Measurements from ENCODE around the gene TMEM131L. TPM values are rescaled to one million over a fixed set of nuclear protein-coding genes. Genes with fewer than 3 reads are reported as not detected.

Gene TMEM131L
- total RNA-seq, 1 experiment from 2014 or later, result 19.7 TPM

DNA sequence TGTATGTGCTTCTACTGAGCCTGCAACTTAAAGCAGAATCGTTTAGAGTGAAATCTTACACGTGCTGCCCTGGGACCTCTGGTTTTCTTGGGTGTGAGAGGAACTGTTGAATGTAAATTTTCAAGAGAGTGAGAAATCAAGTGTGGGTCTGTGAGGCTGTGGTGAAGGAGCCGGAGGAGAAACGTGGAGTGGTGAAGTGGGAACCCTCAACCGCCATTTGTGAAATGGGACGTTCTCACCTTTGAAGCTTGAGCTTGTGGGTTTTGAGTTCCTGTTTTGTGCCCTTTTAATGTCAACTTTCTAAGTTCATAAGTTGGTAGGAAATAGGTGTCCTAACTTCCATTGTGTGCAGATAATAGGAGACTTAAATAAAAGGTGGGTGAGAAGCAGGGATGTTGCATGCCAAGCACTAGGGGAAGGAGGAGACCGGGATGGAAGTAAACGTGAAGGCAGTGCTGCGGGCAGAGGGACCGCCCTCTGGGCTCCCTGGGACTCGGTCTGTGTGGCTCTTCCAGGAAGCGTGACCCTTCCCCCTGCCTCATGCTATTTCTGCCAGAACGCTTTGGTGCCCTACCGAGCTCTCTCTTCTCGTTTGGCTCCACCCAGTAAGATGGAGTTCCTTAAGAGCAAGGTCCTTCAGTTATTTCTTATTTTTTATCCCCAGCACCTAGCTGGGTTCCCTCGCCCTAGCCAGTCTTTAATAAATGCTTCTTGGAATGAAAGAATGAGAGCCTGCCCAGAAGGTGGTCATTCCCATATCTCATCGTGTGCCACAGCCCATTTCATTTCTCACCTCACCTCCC, 56.0 kb downstream of the TMEM131L start:
- ATAC-seq (no peak), DNase-seq (ENCODE audit: low read depth, low spot score) (no peak)
- intact Hi-C loops (cut with micrococcal nuclease), result no loop called here
- Histone ChIP-seq H4K20me1 (ENCODE audit: insufficient read depth) (no peaks in the 10 kb centered on the region), H3K9me2 (ENCODE audit: insufficient read depth) (no peaks in the 10 kb centered on the region), H3K36me3 (ENCODE audit: control insufficient read depth in 1 of 2, insufficient read depth in 2 of 2, low read length in 2 of 2) (no peaks in the 10 kb centered on the region), H3K27me3 (ENCODE audit: insufficient read depth, low read length) (no peaks in the 10 kb centered on the region), H3K4me3 (replicated peaks in 1 of 2; ENCODE audit: low read depth in 1 of 2, low read length in 2 of 2) (no peak overlapping the region), H3K9me3 (ENCODE audit: control insufficient read depth in 1 of 2, insufficient read depth in 1 of 2, low read depth in 1 of 2, low read length in 2 of 2) (no peaks in the 10 kb centered on the region), H3K79me2 (ENCODE audit: insufficient read depth, low read length) (peaks cover 8% of the 10 kb centered on the region; the same call in 1 of the 2 replicates), H3K4me2 (ENCODE audit: low read length) (no peak overlapping the region), H3K4me1 (ENCODE audit: control insufficient read depth in 1 of 2, insufficient read depth in 2 of 2, low read length in 2 of 2) (peaks cover 0 to 3% of the 10 kb centered on the region in 2 experiments; a peak in 1 of 4 replicates), H3K9ac (ENCODE audit: low read length) (no peak overlapping the region), H3K27ac (ENCODE audit: low read depth, low read length) (no peak overlapping the region), H2AFZ (ENCODE audit: low read depth, low read length, poor library complexity, severe bottlenecking) (no peak overlapping the region)
- BruUV-seq (replicated peaks), result no TSS peak
- CTCF ChIA-PET, result no interaction called here
- TF ChIP-seq FOSL1 (IDR thresholded peaks at IDR 0.05; ENCODE audit: low read depth) (no peak), ZNF274 (IDR thresholded peaks at IDR 0.05; ENCODE audit: low read depth, low read length) (no peak), CTCF (IDR thresholded peaks at IDR 0.05 in 2 of 3, conservative IDR thresholded peaks at IDR 0.05 in 1 of 3; ENCODE audit: borderline replicate concordance in 1 of 3, insufficient read depth in 1 of 3, low read depth in 2 of 3, low read length in 2 of 3) (no peak), SRF (IDR thresholded peaks at IDR 0.05; ENCODE audit: low read depth) (no peak), SP1 (IDR thresholded peaks at IDR 0.05; ENCODE audit: low read depth) (no peak), ELF1 (IDR thresholded peaks at IDR 0.05; ENCODE audit: borderline replicate concordance, low read depth) (no peak), RAD21 (IDR thresholded peaks at IDR 0.05; ENCODE audit: low read depth) (no peak), EZH2phosphoT487 (IDR thresholded peaks at IDR 0.05; ENCODE audit: borderline replicate concordance) (no peak), JUND (IDR thresholded peaks at IDR 0.05) (no peak), TCF7L2 (IDR thresholded peaks at IDR 0.05; ENCODE audit: borderline replicate concordance, extremely low read depth, insufficient read depth, insufficient read length) (no peak), YY1 (IDR thresholded peaks at IDR 0.05; ENCODE audit: extremely low read depth, insufficient replicate concordance, low read depth, low read length) (no peak)
- TF ChIP-seq, protein P1, sequence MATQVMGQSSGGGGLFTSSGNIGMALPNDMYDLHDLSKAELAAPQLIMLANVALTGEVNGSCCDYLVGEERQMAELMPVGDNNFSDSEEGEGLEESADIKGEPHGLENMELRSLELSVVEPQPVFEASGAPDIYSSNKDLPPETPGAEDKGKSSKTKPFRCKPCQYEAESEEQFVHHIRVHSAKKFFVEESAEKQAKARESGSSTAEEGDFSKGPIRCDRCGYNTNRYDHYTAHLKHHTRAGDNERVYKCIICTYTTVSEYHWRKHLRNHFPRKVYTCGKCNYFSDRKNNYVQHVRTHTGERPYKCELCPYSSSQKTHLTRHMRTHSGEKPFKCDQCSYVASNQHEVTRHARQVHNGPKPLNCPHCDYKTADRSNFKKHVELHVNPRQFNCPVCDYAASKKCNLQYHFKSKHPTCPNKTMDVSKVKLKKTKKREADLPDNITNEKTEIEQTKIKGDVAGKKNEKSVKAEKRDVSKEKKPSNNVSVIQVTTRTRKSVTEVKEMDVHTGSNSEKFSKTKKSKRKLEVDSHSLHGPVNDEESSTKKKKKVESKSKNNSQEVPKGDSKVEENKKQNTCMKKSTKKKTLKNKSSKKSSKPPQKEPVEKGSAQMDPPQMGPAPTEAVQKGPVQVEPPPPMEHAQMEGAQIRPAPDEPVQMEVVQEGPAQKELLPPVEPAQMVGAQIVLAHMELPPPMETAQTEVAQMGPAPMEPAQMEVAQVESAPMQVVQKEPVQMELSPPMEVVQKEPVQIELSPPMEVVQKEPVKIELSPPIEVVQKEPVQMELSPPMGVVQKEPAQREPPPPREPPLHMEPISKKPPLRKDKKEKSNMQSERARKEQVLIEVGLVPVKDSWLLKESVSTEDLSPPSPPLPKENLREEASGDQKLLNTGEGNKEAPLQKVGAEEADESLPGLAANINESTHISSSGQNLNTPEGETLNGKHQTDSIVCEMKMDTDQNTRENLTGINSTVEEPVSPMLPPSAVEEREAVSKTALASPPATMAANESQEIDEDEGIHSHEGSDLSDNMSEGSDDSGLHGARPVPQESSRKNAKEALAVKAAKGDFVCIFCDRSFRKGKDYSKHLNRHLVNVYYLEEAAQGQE (IDR thresholded peaks at IDR 0.05; ENCODE audit: low read depth), result no peak
- POLR2A ChIA-PET, result no interaction called here
- RAD21 ChIA-PET (ENCODE audit: low non-redundant PET in 1 of 2, low total read pairs in 2 of 2, uncharacterized antibody in 2 of 2, unreplicated experiment in 2 of 2), result no interaction called here
